GM19193 (cell line): ENCODE results near the gene UBE2I.

ENCODE experiments used
- POLR2A ChIP-seq: IDR thresholded peaks from 4 replicates; pipeline ENCODE4 v1.6.1; 2011; ENCODE audit not compliant: insufficient read depth, insufficient read length; ENCODE audit errors: extremely low read depth

UBE2I gene

DNA sequence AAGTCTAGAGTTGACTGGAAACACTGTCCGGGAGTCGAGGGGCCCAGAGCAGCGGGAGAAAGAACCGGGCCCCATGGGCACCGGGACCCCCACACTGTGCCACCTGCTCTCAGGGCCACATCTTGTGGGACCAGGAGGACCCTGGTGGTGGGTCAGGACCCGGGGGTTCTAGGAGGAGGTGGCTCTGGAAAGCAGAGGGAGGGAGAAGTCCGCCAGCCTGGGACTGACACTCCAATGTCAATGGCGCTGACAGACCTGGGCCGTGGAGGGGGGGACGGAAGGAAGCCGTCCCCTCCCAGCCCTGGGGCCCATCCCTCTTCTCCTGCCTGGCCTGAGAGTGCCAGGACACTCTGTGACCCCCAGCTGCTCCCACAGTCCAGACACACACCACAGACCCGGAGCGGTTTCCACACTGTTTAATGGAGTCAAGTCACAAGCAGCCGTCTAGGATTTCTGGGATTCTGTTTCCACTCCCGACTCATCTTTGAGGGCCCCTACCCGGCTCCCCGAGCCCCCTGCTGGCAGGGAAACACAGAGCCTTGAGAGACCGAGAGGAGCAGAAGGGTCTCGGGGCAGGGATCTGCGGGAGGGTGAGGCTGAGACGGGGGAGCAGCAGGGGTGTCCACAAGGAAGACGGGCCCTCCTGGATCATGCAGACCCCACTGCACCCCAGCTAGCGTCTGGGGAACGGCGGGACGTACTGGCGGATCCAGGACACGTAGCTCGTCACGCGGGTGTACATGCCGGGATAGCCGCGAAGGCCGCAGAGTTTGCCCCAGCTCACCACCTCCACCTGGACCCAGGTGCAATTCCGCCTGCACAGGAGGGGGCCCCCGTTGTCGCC is 23.5 kb upstream of the UBE2I start:
- no peak for TF ChIP-seq POLR2A

DNA sequence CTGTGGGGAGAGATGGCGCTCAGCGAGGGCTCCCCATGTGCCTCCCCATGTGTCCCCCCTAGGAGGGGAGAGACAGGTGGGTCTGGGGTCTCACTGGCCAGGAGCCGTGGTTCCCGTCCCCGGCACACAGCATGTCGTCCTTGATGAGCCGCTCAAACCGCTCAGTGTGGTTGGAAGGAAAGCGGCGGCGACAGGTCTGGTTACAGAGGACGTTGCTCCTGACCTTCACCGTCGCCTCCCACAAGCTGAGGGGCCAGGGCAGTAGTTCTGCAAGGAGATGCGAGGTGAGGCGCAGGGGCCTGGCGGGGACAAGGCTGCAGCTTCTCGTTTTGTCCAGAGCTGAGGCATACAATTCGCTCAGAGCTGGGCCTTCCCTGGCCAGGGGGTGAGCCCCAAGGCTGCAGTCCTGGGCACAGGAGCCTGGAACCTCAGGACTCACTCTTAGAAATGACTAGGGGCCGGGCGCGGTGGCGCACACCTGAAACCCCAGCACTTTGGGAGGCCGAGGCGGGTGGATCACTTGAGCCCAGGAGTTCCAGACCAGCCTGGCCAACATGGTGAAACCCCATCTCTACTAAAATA is 22.8 kb upstream of the UBE2I start:
- no peak for TF ChIP-seq POLR2A

DNA sequence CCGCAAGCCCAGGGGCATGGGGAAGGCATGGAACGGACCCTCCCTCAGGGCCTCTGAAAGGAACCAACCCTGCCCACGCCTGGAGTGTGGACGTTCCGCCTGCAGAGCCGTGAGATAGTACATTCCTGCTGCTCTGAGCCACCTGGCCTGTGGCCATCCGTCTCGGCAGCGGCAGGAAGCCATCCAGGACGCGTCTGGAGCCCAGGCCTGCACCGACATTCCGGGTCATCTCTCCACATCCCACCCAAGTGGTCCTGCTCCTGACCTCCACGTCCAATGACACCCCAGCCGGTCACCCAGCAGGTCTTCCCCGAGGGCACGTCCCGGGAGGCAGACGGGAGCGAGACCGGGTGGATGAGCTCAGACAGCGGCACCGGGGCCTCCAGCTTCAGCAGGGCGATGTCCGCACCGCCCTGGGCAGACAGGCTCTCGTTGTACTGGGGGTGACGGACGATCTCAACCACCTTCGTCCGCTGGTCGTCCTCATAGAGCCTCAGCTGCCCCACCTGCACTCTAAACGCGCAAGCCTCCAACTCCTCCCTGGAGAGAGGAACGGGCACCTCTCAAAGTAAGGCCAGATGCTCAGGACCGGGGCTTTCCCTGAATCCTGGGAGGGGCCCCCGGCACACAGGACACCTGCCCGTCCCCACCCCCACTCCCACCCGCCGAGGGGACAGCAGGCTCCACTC is 21.3 kb upstream of the UBE2I start:
- TF ChIP-seq POLR2A = no peak

DNA sequence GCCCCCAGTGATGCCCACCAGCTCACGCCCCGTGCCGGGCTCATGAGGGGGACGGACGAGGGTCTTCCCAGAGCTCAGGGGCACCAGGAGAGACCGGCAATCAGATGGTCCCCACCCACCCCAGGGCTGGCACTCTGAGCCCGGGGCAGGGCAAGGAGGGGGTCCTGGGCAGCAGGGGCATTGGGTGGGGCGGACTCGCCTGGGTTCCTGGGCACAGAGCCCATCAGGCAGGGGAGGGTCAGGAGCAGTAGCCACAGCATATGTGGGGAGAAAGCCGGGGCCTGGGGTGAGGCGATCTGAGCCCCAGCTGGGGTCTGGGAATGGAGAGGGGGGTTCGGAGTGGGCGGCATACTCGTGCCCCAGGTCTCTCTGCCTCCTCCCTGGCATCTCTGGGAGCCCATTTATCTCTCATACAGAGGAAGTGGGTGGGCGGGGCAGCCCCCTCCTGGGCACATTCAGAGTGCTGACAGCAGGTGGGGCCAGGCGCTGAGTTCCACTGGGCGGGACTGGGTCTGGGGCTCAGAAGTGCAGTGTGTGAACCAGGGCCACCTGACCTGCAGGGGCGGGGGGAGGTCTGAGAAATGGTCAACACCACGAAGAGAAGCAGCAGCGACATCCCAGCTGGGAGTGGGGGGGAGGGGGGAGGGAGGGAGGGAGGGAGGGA is 20.5 kb upstream of the UBE2I start:
- no peak for TF ChIP-seq POLR2A

DNA sequence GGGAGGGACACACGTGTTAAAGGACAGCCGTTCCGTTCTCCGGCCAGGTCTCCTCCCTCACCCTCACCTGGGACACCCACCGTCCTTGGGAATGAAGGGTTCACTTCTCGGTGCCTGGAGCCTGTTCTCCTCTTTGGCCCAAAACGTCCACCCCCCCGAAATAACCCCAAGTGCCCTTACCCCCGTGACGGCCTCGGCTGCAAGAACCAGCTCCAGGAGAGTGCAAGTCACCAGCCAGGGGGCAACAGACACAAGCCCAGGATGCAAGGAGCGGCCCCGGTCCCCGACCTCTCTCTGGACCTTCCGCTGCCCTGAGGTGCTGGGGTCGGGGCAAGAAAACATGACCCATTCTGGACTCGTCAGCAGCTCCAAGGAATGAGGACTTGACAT is 20.0 kb upstream of the UBE2I start:
- TF ChIP-seq POLR2A = no peak

DNA sequence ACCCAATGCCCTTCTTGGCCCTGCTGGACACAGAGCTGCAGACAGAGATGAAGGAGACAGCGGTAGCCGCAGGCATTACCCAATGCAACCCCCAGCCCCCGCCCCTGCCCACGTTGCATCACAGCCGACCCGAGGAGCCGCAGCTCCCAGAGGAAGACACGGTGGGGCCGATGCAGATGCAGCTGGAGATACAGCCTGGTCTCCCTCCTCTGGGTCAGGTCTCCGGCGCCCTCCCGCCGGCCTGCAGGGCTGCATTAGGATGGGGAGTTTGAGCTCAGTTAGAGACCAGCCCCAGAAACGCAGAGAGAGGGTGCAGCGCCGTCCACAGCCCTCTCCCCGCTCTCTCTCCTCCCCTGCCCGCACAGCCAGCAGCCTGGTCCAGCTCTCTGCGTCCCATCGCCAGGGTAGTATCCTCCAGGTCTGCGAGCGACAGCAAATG is 19.4 kb upstream of the UBE2I start:
- no peak for TF ChIP-seq POLR2A

DNA sequence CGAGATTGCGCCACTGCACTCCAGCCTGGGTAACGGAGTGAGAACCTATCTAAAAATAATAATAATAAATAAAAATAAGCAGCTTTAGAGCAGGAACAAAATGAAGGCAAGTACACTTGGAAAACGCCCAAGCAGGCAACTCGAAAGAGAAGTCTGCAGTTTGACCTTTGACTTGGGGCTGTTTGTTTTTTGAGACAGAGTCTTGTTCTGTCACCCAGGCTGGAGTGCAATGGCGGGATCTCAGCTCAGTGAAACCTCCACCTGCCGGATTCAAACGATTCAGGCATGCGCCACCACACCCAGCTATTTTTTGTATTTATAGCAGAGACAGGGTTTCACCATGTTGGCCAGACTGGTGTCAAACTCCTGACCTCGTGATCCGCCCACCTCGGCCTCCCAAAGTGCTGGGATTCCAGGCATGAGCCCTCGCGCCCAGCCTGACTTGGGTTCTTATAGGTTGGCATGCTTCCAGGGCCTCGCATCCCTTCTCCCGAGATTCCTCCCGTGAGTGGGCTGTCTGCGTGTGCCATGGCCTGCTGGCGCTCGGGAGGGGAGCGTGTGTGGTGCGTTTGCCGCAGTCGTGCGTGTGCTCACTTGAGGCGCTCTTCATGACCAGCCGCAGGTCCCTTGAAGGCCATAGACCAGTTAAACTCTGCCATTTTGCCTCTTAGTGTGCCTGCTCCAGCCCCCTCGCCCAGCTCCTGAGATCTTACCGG is 18.4 kb upstream of the UBE2I start:
- TF ChIP-seq POLR2A = no peak

DNA sequence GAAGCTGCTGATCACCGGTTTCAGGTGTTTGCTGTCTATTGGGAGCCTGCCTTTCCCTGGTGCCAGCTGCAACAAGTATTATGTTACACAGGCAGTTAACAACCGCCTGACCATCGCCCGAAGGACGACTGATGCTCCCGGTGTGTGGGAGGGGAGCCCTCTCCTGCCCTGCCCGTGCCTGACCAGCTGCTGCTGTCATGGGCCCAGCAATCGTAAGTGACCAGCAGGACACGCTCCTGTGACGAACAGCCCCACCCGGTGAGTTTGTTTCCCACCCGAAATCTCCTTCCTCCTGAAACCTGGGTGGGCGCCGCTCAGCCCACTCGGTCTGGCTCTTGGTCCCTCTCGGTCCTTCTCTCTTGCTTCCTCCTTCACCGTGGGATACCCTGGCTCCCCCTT is 17.9 kb upstream of the UBE2I start:
- TF ChIP-seq POLR2A = no peak

DNA sequence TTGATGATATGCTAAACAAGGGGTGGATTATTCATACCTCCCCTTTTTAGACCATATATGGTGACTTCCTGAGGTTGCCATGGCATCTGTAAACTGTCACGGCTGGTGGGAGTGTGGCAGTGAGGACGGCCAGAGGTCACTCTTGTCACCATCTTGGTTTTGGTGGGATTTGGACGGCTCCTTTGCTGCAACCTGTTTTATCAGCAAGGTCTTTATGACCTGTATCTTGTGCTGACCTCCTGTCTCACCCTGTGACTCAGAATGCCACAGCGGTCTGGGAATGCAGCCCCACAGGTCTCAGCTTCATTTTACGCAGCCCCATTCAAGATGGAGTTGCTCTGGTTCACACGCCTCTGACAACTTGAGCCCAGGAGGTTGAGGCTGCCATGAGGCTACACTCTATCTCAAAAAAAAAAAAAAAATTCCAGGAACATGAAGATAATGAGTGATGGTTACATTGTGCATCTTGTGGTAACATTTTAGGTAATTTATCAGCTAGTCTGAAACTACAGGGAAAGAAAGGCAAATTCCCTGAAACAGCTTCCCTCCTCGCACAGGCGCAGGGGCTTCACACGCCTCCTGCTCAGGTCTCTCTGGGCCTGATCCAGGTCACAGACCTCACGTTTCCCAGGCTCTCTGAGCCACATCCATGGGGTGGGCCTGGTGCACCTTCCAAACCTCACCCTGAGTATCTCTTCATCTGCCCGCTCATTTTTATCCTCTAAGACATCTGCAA is 15.3 kb upstream of the UBE2I start:
- no peak for TF ChIP-seq POLR2A

DNA sequence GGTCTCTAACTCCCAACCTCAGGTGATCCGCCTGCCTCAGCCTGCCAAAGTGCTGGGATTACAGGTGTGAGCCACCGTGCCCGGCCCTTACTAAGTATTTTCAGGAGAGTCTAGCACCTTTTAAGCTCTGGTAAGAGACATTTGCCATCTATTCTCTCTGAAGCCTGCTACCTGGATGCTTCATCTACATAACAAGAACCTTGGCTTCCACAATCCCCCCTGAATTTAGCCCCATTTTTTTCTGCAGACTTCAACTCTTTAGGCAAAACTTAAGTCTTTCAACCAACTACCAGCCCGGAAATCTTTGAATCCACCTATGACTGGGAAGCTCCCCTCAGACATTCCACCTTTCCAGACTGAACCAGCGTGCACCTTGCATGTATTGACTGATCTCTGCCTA is 14.0 kb upstream of the UBE2I start:
- no peak for TF ChIP-seq POLR2A

DNA sequence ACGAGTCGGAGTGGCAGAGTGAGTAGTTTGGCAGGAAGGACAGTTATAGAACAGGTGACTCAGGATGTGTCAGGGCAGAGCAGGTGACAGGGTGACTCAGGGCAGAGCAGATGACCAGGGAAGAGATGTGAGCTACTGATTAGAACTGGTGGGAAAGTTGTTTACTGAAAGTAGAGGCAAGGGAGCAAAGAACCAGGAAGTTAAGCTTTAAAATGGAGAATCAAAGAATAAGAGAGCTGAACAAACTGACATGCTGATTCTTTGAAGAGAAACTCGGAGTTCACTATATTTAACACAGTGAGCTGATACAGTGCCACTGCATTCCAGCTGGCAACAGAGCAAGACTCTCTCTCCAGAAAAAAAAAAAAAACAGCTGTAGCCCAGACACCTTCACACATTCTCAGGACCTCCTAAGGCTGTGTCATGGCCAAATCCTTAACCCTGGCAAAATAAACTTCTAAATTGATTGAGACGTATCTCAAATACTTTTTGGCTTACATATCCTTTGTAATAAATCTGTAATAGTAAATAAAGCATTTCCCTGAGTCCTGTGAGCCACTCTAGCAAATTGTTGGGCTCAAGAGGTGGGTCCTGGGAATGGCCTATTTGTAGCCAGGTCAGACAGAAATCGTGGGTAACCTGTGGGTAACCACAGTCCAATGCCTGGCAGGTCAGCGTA is 12.3 kb upstream of the UBE2I start:
- no peak for TF ChIP-seq POLR2A

DNA sequence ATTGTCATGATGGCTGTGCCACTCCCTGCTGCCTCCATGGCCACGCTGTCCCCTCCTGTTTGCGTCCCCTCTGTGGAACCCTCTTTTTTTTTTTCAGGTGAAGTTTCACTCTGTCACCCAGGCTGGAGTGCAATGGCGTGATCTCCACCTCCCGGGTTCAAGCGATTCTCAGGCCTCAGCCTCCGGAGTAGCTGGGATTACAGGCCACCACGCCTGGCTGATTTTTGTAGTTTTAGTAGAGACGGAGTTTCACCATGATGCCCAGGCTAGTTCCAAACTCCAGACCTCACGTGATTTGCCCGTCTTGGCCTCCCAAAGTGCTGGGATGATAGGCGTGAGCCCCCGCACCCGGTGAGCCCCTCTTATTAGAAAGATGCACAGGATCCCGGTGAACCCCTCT is 11.0 kb upstream of the UBE2I start:
- TF ChIP-seq POLR2A = no peak

DNA sequence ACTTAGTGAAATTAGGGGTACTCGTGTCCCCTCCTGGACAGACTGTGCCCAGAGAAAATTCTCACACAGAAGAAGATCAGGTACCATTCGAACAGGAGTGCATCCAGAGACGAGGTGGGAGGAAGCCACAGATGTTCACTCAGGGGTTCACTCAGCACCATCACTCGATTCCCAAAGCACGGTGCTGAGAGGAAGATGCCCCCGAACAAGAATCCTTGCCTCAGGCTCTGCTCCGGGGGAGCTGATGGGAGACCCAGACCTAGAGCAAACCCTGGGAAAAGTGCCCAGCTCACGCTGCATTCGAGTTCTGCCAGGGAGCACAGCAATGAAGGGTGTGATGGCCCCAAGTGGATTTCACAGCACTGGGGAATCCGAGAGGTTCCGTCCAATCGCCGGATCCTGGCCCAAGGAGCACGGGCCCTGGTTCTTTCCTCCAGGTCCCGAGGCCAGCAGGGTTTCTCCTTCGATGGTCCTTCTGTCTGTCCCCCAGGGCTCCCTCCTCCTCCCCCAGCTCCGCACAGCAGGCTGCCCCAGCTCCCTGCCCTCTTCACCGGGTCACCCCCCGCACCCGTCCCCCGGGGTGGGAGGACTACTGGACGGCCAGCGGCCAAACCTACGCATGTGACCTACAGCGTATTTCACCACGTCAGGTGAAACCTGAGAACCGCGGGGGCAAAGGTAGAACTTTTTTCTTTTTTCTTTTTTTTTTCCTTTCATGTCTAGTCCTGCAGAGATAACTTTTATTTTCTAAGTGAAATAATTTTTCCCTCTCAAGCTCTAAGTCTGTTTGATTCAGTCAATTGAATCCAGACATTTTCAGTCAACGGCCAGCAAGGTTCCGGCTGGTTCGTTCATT is 10.2 kb upstream of the UBE2I start:
- TF ChIP-seq POLR2A = no peak

DNA sequence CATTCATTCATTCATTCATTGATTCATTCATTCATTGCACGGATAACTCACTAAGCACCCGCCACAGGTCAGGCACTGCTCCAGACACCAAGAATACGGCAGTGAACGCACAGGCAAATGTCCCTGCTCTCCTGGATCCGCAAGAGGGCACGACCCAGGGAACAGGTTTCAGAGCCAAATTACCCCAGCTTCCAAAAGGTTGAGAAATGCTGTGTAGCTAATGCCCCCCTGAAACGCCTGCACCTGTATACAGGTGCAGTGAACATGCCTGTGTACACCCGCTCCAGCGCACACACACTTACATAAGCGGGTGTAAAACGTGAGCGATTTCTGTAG is 9.6 kb upstream of the UBE2I start:
- TF ChIP-seq POLR2A = no peak
